IPS DF 6.9 (cell line): ENCODE results near the gene JPT2.

Source experiments
- DNase-seq: peaks from one replicate; pipeline ENCODE4 v3.0.0-alpha.2; 2013; ENCODE audit warnings: low read depth, low spot score
- H3K27ac ChIP-seq: one replicate; pipeline ENCODE4 v1.5.1; 2013; ENCODE audit warnings: low read length, control low read depth
- H3K27me3 ChIP-seq: 2 replicates; pipeline ENCODE4 v1.6.1; 2013; ENCODE audit warnings: mild to moderate bottlenecking, low read length; ENCODE audit not compliant: control insufficient read depth, insufficient read depth
- H3K36me3 ChIP-seq: 2 replicates; pipeline ENCODE4 v1.6.1; 2013; ENCODE audit warnings: low read length; ENCODE audit not compliant: control insufficient read depth, insufficient read depth
- H3K4me1 ChIP-seq: 2 replicates; pipeline ENCODE4 v1.6.1; 2013; ENCODE audit warnings: low read length; ENCODE audit not compliant: control insufficient read depth, insufficient read depth
- H3K4me3 ChIP-seq: 2 replicates; pipeline ENCODE4 v1.5.1; 2013; ENCODE audit warnings: mild to moderate bottlenecking, low read length
- H3K9me3 ChIP-seq: 2 replicates; pipeline ENCODE4 v1.6.1; 2013; ENCODE audit warnings: low read length, inconsistent platforms; ENCODE audit not compliant: control insufficient read depth, insufficient read depth
- WGBS: extraction: QIAGEN DNeasy Blood & Tissue Kit; methylation state at CpG from one replicate; pipeline ENCODE4 v1.1.7; 2013; ENCODE audit warnings: mixed read lengths, missing lambda C conversion rate; ENCODE audit not compliant: insufficient read length, insufficient coverage; 5-methylcytosine and 5-hydroxymethylcytosine counted together

Gene JPT2

DNA sequence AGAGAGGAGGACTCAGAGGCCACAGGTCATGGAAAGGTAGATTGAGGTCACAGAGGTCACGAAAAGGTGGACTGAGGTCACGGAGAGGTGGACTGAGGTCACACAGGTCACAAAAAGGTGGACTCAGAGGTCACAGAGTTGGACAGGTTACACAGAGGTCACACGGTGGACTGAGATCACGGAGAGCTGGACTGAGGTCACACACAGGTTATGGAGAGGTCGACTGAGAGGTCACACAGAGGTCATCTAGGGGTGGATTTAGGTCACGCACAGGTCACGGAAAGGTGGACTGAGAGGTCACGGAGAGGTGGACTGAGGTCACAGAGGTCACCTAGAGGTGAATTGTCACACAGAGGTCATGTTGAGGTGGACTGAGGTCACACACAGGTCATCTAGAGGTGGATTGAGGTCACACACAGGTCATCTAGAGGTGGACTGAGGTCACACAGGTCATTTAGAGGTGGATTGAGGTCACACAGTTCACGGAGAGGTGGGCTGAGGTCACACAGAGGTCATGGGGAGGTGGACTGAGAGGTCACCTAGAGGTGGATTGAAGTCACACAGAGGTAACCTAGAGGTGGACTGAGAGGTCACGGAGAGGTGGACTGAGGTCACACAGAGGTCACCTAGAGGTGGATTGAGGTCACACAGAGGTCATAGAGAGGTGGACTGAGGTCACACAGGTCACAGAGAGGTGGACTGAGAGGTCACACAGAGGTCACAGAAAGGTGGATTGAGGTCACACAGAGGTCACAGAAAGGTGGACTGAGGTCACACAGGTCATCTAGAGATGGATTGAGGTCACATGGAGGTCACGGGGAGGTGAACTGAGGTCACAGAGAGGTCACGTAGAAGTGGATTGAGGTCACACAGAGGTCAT is 26.7 kb upstream of the JPT2 start:
- H3K4me3 ChIP-seq = no peak overlapping the region
- H3K4me1 ChIP-seq = no peaks in the 10 kb centered on the region
- no peak for DNase-seq
- H3K27ac ChIP-seq = no peak overlapping the region
- no peaks in the 10 kb centered on the region for H3K9me3 ChIP-seq
- H3K36me3 ChIP-seq = peaks cover 20% of the 10 kb centered on the region
- no CpG with 5 or more reads among the region's 12 CpGs for WGBS
- H3K27me3 ChIP-seq = no peaks in the 10 kb centered on the region

DNA sequence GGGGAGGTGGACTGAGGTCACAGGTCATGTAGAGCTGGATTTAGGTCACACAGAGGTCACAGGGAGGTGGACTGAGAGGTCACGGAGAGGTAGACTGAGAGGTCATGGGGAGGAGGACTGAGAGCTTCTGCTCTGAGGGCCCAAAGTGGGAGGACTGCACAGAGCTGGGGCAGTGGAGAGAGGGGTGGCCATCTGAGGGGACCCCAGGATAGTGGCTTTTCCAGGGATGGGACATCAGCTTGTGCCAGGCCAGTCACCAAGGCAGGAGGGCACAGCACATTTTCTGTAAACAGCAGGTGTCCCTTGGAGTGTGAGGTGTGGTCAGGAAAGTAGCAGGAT is 26.1 kb upstream of the JPT2 start:
- H3K4me3 ChIP-seq = no peak overlapping the region
- H3K9me3 ChIP-seq = no peaks in the 10 kb centered on the region
- WGBS = no CpG with 5 or more reads among the region's 1 CpG
- DNase-seq = no peak
- H3K27me3 ChIP-seq = no peaks in the 10 kb centered on the region
- no peak overlapping the region for H3K27ac ChIP-seq
- no peaks in the 10 kb centered on the region for H3K4me1 ChIP-seq
- H3K36me3 ChIP-seq = peaks cover 20% of the 10 kb centered on the region

DNA sequence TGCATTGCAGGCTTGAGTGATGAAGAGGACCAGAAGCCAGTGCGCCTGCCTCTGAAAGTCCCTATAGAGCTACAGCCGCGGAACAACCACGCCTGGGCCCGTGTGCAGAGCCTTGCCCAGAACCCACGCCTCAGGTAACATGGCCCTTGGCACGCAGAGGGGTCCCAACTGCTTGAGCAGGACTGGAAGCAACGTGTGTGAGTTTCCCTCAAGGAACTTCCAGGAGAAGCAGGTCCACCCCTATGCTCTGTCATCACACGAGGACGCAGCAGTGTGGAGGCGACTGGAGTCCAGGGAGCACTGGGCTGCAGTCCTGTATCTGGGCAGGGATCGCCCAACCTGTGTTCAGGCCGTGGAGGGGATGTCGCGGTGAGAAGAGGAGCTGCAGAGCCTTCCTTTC is 25.1 kb upstream of the JPT2 start:
- no peak overlapping the region for H3K4me3 ChIP-seq
- H3K36me3 ChIP-seq = peaks cover 24% of the 10 kb centered on the region
- no CpG with 5 or more reads among the region's 15 CpGs for WGBS

DNA sequence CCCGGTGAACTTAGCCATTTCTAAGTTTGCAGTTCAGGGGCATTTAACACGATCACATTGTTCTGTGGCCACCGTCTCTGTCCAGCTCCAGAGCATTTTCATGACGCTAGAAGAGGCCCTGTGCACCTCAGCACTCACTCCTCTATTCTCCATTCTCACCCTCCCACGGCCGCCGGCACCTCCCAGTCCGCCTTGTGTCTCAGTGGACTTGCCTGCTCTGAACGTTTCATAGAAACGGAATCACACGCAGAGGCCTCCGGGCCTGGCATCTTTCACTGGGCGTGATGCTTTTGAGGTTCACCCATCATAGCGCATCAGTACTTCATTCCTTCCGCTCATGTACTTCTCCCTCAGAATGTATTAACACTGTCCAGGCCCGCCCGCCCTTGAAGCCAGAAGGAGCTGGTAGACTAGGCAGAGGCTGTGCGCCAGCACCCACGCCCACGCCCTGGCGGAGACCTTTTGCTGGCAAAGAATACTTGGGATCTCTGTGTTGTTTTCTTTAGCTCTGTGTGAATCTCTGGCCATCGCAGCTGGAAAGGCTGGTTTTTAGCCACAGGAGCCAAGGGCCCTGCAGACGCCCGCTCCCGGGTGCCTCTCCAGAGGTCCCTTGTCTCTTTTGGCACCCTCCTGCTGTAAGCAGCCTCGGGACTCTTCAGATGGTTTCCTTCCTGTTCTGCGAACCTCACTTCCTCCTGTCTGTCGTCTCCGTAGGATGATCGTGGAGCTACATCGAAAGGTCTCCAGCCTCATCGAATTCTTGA is 23.4 kb upstream of the JPT2 start:
- Histone ChIP-seq H3K9me3 (no peaks in the 10 kb centered on the region), H3K27me3 (no peaks in the 10 kb centered on the region), H3K4me3 (no peak overlapping the region), H3K4me1 (no peaks in the 10 kb centered on the region), H3K36me3 (peaks cover 24% of the 10 kb centered on the region), H3K27ac (no peak overlapping the region)
- no peak for DNase-seq
- no CpG with 5 or more reads among the region's 32 CpGs for WGBS

More for the DNA sequence above, 25.1 kb upstream of the JPT2 start:
- Histone ChIP-seq H3K27ac (no peak overlapping the region), H3K4me1 (no peaks in the 10 kb centered on the region), H3K9me3 (no peaks in the 10 kb centered on the region), H3K27me3 (no peaks in the 10 kb centered on the region)
- DNase-seq = no peak

DNA sequence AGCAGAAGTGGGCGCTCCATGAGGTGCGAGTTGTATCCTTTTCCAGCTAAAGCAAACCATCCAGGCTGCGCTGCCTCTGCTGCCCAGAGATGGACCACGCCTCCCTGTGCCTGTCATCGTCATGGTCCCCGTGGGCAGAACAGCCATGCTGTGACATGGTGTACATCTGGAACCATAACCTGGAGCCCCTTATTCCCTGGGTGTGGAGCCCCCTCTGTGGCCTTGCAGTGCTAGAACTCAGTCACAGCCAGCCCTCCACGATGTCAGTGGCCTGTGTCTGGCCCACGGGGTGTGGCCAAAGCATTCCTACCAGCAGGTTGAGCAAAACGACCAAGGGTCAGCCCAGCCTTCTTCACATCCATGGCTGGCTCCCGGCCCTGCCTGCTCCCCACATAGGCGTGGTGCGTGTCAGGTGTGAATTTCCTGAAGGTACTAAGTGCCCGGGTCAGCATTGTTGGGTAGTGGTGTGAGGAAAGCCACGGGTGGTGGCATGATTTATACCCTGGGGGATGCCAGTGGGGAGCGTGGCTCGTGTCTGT is 22.7 kb upstream of the JPT2 start:
- H3K9me3 ChIP-seq = no peaks in the 10 kb centered on the region
- H3K27me3 ChIP-seq = no peaks in the 10 kb centered on the region
- no peak overlapping the region for H3K27ac ChIP-seq
- H3K36me3 ChIP-seq = peaks cover 29% of the 10 kb centered on the region
- no peak for DNase-seq
- H3K4me3 ChIP-seq = no peak overlapping the region
- H3K4me1 ChIP-seq = no peaks in the 10 kb centered on the region
- WGBS = no CpG with 5 or more reads among the region's 16 CpGs

DNA sequence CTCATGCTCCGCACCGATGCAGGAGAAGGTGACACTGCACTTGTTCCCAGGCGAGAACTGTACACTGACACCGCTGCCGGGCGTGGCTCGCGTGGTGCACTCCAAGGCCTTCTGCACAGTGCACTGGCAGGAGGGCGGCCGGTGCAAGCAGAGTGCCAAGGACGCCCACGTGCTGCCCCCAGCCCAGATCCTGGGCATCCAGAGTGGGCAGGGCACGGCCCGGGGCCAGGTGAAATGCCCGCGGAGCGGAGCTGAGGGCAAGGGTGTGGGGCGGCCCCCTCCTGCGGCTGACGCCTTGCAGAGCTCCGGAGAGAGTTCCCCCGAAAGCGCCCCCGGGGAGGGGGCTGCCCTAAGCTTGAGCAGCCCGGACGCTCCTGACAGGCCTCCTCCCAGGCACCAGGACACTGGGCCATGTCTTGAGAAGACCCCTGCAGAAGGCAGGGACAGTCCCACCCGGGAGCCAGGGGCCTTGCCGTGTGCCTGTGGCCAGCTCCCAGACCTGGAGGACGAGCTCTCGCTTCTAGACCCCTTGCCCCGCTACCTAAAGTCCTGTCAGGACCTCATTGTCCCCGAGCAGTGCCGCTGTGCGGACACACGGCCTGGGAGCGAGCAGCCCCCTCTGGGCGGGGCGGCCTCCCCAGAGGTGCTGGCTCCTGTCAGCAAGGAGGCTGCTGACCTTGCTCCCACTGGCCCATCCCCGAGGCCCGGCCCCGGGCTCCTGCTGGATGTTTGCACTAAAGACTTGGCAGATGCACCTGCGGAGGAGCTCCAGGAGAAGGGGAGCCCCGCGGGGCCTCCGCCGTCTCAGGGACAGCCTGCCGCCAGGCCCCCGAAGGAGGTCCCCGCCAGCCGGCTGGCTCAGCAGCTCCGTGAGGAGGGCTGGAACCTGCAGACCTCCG is 21.9 kb upstream of the JPT2 start:
- no peak overlapping the region for H3K4me3 ChIP-seq
- H3K4me1 ChIP-seq = no peaks in the 10 kb centered on the region
- no peak for DNase-seq
- peaks cover 29% of the 10 kb centered on the region for H3K36me3 ChIP-seq
- WGBS = no CpG with 5 or more reads among the region's 52 CpGs
- no peaks in the 10 kb centered on the region for H3K9me3 ChIP-seq
- no peaks in the 10 kb centered on the region for H3K27me3 ChIP-seq
- H3K27ac ChIP-seq = no peak overlapping the region

DNA sequence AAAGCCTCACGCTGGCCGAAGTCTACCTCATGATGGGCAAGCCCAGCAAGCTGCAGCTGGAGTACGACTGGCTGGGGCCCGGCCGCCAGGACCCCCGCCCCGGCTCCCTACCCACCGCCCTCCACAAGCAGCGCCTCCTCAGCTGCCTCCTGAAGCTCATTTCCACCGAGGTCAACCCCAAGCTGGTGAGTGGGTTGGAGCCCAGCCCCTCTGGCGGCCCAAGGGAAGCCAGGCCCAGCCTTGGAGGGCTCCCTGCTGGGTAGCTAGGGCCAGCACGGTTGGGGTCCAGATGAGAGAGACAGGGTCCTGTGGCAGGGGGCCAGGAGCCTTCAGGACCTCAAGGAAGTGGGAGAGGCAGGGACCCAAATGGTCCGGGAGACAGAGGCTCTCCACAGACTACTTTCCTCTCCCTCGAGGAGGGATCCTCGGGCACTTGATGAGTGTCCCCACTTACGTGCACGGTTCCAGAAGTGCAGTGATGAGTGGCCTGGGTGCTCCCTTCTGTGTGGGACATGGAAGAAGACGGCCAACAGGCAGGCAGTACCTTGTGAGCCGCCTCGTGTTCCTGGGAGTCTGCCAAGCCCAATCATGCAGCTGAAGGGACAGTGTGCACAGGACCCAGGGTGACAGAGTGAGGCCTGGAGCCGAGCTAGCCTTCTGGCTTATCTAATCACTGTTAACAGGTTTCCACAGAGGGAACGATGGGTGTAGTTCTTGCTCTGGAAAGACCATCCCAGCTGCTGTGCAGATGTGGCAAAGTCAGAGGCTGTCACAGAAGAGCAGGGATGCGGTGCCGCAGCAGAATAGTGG is 21.1 kb upstream of the JPT2 start:
- DNase-seq = no peak
- Histone ChIP-seq H3K4me1 (no peaks in the 10 kb centered on the region), H3K27ac (no peak overlapping the region), H3K9me3 (no peaks in the 10 kb centered on the region), H3K4me3 (no peak overlapping the region), H3K36me3 (peaks cover 27% of the 10 kb centered on the region), H3K27me3 (no peaks in the 10 kb centered on the region)
- WGBS = no CpG with 5 or more reads among the region's 24 CpGs

DNA sequence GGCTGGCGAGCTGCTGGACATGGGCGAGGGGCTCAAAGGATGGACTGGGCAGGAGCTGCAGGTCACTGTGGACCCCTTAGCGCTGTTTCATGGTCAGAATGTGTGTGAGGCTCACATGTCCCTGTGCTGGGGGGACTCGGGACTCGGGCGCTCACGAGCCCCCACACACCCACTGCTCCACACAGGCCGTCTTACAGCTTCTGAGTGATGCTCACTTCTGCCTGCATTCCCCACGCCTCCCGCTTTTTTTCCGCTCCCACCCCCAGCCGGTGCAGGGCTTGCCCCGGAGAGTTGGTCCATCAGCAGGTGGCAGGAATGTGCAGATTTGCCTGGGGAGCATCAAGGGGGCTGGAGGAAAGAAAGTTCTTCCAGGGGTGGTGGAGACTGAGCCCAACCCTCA is 20.2 kb upstream of the JPT2 start:
- Histone ChIP-seq H3K27ac (no peak overlapping the region), H3K4me3 (no peak overlapping the region), H3K9me3 (no peaks in the 10 kb centered on the region), H3K27me3 (no peaks in the 10 kb centered on the region), H3K36me3 (peaks cover 31% of the 10 kb centered on the region), H3K4me1 (no peaks in the 10 kb centered on the region)
- no CpG with 5 or more reads among the region's 13 CpGs for WGBS
- DNase-seq = no peak

DNA sequence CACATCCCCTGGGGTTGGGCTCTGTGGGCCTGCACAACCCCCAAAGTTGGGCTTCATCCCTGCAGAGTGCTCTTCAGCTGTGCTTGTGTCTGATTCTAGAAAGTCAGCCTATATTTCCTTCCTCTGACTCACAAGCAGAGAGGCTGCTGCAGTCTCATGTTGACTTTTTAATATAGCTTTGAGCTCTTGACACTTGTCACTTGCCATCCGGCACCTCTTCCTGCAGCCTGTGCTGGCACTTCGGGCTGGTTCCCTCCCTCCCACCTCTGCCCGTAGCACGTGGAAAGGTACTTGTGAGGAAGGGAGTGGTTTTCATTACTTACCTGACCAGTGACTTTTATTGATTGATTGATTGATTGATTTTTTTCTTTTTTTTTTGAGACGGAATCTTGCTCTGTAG is 19.0 kb upstream of the JPT2 start:
- H3K27me3 ChIP-seq = no peaks in the 10 kb centered on the region
- H3K36me3 ChIP-seq = peaks cover 27% of the 10 kb centered on the region
- WGBS = no CpG with 5 or more reads among the region's 5 CpGs
- DNase-seq = no peak
- no peaks in the 10 kb centered on the region for H3K4me1 ChIP-seq
- H3K4me3 ChIP-seq = no peak overlapping the region
- H3K27ac ChIP-seq = no peak overlapping the region
- no peaks in the 10 kb centered on the region for H3K9me3 ChIP-seq
